Measurements from ENCODE around the gene IFNL3. TPM values are rescaled to one million over a fixed set of nuclear protein-coding genes. Genes with fewer than 3 reads are reported as not detected.
"Not testable (repeated sequence)": the region's sequence is repeated elsewhere in the genome, so short reads cannot be mapped to it uniquely, and the experiment has no call there.

The IFNL3 gene
- total RNA-seq, 1 donor from 2014 or later, result not detected

DNA sequence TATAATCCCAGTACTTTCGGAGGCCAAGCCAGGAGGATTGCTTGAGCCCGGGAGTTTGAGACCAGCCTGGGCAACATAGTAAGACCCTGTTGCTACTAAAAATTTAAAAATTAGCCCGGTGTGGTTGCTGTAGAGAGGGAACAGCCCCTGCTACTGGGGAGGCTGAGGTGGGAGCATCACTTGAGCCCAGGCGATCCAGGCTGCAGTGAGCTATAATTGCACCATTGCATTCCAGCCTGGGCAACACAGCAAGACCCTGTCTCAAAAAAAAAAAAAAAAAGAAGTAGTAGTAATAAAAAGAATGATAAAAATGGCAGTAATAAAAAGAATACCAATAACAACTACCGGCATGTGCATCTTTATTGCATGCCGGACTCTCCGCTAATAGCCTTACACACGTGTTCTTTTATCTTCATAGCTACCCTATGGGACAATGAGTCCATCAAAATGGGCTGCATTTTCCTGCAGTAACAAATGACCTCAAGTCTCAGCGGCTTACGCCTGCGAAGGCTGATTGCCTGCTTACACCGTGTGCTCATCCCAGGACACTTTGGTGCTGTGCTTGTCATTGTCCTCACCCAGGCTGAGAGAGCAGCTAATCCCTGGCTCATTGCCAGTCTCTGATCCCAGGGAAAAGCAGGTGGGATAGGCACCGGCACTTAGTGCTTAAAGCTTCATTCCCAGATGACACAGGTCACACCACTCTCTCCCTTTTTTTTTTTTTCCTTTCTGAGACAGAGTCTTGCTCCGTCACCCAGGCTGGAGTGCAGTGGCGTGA is 26.4 kb downstream of the IFNL3 start:
- Histone ChIP-seq H3K79me2 (ENCODE audit: insufficient read depth, low read length) (no peaks in the 10 kb centered on the region), H3K36me3 (ENCODE audit: insufficient read depth, low read length) (no peaks in the 10 kb centered on the region), H3K9me3 (ENCODE audit: insufficient read depth, low read depth, low read length) (no peaks in the 10 kb centered on the region), H3K9ac (ENCODE audit: low read length) (no peak overlapping the region), H3K4me2 (ENCODE audit: low read length) (no peak overlapping the region), H3K27ac (ENCODE audit: low read depth, low read length) (no peak overlapping the region), H3K4me3 (ENCODE audit: insufficient read depth, low read depth, low read length) (no peak overlapping the region), H3K27me3 (ENCODE audit: insufficient read depth, low read length) (peaks cover 3% of the 10 kb centered on the region), H4K20me1 (ENCODE audit: insufficient read depth, low read length) (no peaks in the 10 kb centered on the region), H3K4me1 (ENCODE audit: insufficient read depth, low read length) (no peaks in the 10 kb centered on the region), H2AFZ (ENCODE audit: low read depth, low read length) (no peak overlapping the region)
- TF ChIP-seq, protein P1, sequence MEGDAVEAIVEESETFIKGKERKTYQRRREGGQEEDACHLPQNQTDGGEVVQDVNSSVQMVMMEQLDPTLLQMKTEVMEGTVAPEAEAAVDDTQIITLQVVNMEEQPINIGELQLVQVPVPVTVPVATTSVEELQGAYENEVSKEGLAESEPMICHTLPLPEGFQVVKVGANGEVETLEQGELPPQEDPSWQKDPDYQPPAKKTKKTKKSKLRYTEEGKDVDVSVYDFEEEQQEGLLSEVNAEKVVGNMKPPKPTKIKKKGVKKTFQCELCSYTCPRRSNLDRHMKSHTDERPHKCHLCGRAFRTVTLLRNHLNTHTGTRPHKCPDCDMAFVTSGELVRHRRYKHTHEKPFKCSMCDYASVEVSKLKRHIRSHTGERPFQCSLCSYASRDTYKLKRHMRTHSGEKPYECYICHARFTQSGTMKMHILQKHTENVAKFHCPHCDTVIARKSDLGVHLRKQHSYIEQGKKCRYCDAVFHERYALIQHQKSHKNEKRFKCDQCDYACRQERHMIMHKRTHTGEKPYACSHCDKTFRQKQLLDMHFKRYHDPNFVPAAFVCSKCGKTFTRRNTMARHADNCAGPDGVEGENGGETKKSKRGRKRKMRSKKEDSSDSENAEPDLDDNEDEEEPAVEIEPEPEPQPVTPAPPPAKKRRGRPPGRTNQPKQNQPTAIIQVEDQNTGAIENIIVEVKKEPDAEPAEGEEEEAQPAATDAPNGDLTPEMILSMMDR (IDR thresholded peaks at IDR 0.05; ENCODE audit: insufficient read depth, low read depth, low read length), result no peak
- no peak for TF ChIP-seq EZH2 (IDR thresholded peaks at IDR 0.05; ENCODE audit: insufficient read depth, low read length)
- Mint-ChIP-seq H3K4me3 (ENCODE audit: unreplicated experiment) (no peak overlapping the region), H3K36me3 (ENCODE audit: low read depth, unreplicated experiment) (no peaks in the 10 kb centered on the region), H3K9me3 (ENCODE audit: unreplicated experiment) (peaks cover 10% of the 10 kb centered on the region), H3K27me3 (ENCODE audit: low read depth, unreplicated experiment) (peaks cover 52% of the 10 kb centered on the region), H3K27ac (ENCODE audit: unreplicated experiment) (no peak overlapping the region), H3K4me1 (ENCODE audit: low read depth, unreplicated experiment) (no peaks in the 10 kb centered on the region)
- FAIRE-seq (no peak), DNase-seq (ENCODE audit: low read depth) (no peak)

DNA sequence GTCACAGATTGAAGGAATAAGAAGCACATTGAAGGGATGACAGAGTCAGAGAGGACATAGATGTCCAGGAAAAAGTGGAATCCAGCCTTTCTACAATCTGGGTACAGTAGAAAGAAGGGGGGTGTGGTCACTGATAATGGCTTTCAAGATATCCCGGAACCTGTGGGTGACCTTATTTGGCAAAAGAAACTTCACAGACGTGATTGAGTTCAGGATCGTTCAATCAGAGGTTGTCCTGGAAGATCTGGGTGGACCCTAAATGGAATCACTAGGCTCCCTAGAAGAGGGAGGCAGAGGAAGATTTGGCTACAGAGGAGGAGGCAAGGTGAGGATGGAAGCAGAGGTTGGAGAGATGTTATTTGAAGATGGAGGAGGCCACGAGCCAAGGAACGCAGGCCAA is 27.7 kb downstream of the IFNL3 start:
- Histone ChIP-seq H3K9ac (ENCODE audit: low read length) (no peak overlapping the region), H4K20me1 (ENCODE audit: insufficient read depth, low read length) (no peaks in the 10 kb centered on the region), H3K4me2 (ENCODE audit: low read length) (no peak overlapping the region), H3K79me2 (ENCODE audit: insufficient read depth, low read length) (no peaks in the 10 kb centered on the region), H3K27ac (ENCODE audit: low read depth, low read length) (no peak overlapping the region), H3K9me3 (ENCODE audit: insufficient read depth, low read depth, low read length) (no peaks in the 10 kb centered on the region), H3K36me3 (ENCODE audit: insufficient read depth, low read length) (no peaks in the 10 kb centered on the region), H2AFZ (ENCODE audit: low read depth, low read length) (no peak overlapping the region), H3K27me3 (ENCODE audit: insufficient read depth, low read length) (peaks cover 3% of the 10 kb centered on the region), H3K4me3 (ENCODE audit: insufficient read depth, low read depth, low read length) (no peak overlapping the region), H3K4me1 (ENCODE audit: insufficient read depth, low read length) (no peaks in the 10 kb centered on the region)
- Mint-ChIP-seq H3K27me3 (ENCODE audit: low read depth, unreplicated experiment) (peaks cover 50% of the 10 kb centered on the region), H3K36me3 (ENCODE audit: low read depth, unreplicated experiment) (no peaks in the 10 kb centered on the region), H3K4me1 (ENCODE audit: low read depth, unreplicated experiment) (no peaks in the 10 kb centered on the region), H3K4me3 (ENCODE audit: unreplicated experiment) (no peak overlapping the region), H3K9me3 (ENCODE audit: unreplicated experiment) (peaks cover 10% of the 10 kb centered on the region), H3K27ac (ENCODE audit: unreplicated experiment) (no peak overlapping the region)
- no peak for DNase-seq (ENCODE audit: low read depth)
- FAIRE-seq, result no peak
- TF ChIP-seq, protein P1 (IDR thresholded peaks at IDR 0.05; ENCODE audit: insufficient read depth, low read depth, low read length), result no peak
- TF ChIP-seq EZH2 (IDR thresholded peaks at IDR 0.05; ENCODE audit: insufficient read depth, low read length), result no peak

DNA sequence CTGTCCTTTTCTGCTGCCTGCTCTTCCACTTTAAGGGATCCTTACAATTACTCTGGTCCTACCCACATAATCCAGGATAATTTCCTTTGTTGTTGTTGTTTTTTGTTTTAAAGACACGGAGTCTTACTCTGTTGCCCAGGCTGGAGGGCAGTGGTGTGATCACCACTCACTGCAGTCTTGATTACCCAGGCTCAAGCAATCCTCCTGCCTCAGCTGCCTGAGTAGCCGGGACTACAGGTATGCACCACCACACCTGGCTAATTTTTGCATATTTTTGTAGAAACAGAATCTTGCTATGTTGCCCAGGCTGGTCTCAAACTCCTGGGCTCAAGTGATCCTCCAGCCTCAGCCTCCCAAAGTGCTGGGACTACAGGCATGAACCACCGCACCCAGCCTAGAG is 29.5 kb downstream of the IFNL3 start:
- not testable (repeated sequence) for H3K4me2 ChIP-seq (ENCODE audit: low read length); DNase-seq (ENCODE audit: low read depth); H3K79me2 ChIP-seq (ENCODE audit: insufficient read depth, low read length); H3K4me3 Mint-ChIP-seq (ENCODE audit: unreplicated experiment); H3K9me3 ChIP-seq (ENCODE audit: insufficient read depth, low read depth, low read length); H3K9me3 Mint-ChIP-seq (ENCODE audit: unreplicated experiment); H3K4me1 ChIP-seq (ENCODE audit: insufficient read depth, low read length); H3K36me3 ChIP-seq (ENCODE audit: insufficient read depth, low read length); H3K27ac Mint-ChIP-seq (ENCODE audit: unreplicated experiment); H3K4me1 Mint-ChIP-seq (ENCODE audit: low read depth, unreplicated experiment); H3K9ac ChIP-seq (ENCODE audit: low read length); H4K20me1 ChIP-seq (ENCODE audit: insufficient read depth, low read length); FAIRE-seq; H3K36me3 Mint-ChIP-seq (ENCODE audit: low read depth, unreplicated experiment); H2AFZ ChIP-seq (ENCODE audit: low read depth, low read length); H3K27ac ChIP-seq (ENCODE audit: low read depth, low read length); H3K4me3 ChIP-seq (ENCODE audit: insufficient read depth, low read depth, low read length); H3K27me3 ChIP-seq (ENCODE audit: insufficient read depth, low read length)
- H3K27me3 Mint-ChIP-seq (ENCODE audit: low read depth, unreplicated experiment), result peaks cover 43% of the 10 kb centered on the region

Data from astrocyte (in vitro differentiated cells and primary cell).